GM12878 (cell line): Measurements from ENCODE around the gene ADAM10.

Source experiments
- CHD2 ChIP-seq: IDR thresholded peaks from 2 replicates; pipeline ENCODE4 v1.6.1; 2011; ENCODE audit warnings: low read depth, low read length, improper control_type of control experiment, borderline replicate concordance
- EP300 ChIP-seq, 2 experiments: fragments of 150-350 bp in 1 of 2; IDR thresholded peaks; 2 replicates each; pipeline ENCODE4 v1.6.1; 2011 to 2012; ENCODE audit warnings: low read depth in 2 of 2, low read length in 2 of 2, borderline replicate concordance in 1 of 2, improper control_type of control experiment in 1 of 2, inconsistent platforms in 1 of 2; ENCODE audit not compliant: control insufficient read depth in 1 of 2
- ESRRA ChIP-seq: IDR thresholded peaks from 2 replicates; pipeline ENCODE4 v1.6.1; 2012; ENCODE audit warnings: mild to moderate bottlenecking, low read length, improper control_type of control experiment
- EZH2 ChIP-seq: IDR thresholded peaks from 2 replicates; pipeline ENCODE4 v1.6.1; 2012; ENCODE audit warnings: low read depth, mild to moderate bottlenecking, control low read depth, inconsistent platforms, low read length, borderline replicate concordance; ENCODE audit not compliant: control insufficient read depth
- JUND ChIP-seq: IDR thresholded peaks from 2 replicates; pipeline ENCODE4 v1.6.1; 2012; ENCODE audit warnings: low read depth, mild to moderate bottlenecking, low read length, improper control_type of control experiment, moderate library complexity
- POLR2A ChIP-seq: IDR thresholded peaks from 2 replicates; pipeline ENCODE4 v1.6.1; 2011; ENCODE audit warnings: low read depth, mild to moderate bottlenecking, low read length
- RAD51 ChIP-seq: fragments of 450-650 bp; IDR thresholded peaks from 2 replicates; pipeline ENCODE4 v1.6.1; 2016; ENCODE audit warnings: moderate library complexity, mild to moderate bottlenecking, inconsistent platforms
- SPI1 ChIP-seq: IDR thresholded peaks from 2 replicates; pipeline ENCODE4 v1.6.1; 2011; ENCODE audit warnings: low read depth, mild to moderate bottlenecking, low read length, moderate library complexity, borderline replicate concordance; ENCODE audit not compliant: insufficient read depth
- SREBF2 ChIP-seq: IDR thresholded peaks from 2 replicates; pipeline ENCODE4 v1.6.1; 2012; ENCODE audit warnings: mild to moderate bottlenecking, low read length
- TCF12 ChIP-seq: IDR thresholded peaks from 2 replicates; pipeline ENCODE4 v1.6.1; 2011; ENCODE audit warnings: low read depth, mild to moderate bottlenecking, low read length
- YY1 ChIP-seq: IDR thresholded peaks from 2 replicates; pipeline ENCODE4 v1.6.1; 2011; ENCODE audit warnings: low read depth, mild to moderate bottlenecking, low read length
- TF ChIP-seq, protein P1 (sequence below), 3 experiments: IDR thresholded peaks in 2 of 3; conservative IDR thresholded peaks in 1 of 3; 2 replicates each; pipeline ENCODE4 v1.5.1; 2011; ENCODE audit warnings: low read depth in 3 of 3, low read length in 3 of 3, mild to moderate bottlenecking in 3 of 3, control low read depth in 2 of 3, moderate library complexity in 2 of 3, inconsistent platforms in 1 of 3, mixed read lengths in 1 of 3; ENCODE audit not compliant: control insufficient read depth in 2 of 3, insufficient read depth in 1 of 3; ENCODE audit errors: extremely low read depth in 1 of 3

GRCh38 chr15:58582160-58582559 is 167.3 kb downstream of the ADAM10 start:
- TF ChIP-seq EZH2 (no peak), EP300 (IDR thresholded peaks at IDR 0.05; ENCODE audit: borderline replicate concordance in 1 of 2, control insufficient read depth in 1 of 2, low read depth in 2 of 2, low read length in 2 of 2) (no peak), SREBF2 (no peak), JUND (no peak), RAD51 (no peak), SPI1 (no peak), YY1 (no peak), TCF12 (no peak), CHD2 (no peak), POLR2A (no peak), ESRRA (no peak)
- TF ChIP-seq, protein P1, sequence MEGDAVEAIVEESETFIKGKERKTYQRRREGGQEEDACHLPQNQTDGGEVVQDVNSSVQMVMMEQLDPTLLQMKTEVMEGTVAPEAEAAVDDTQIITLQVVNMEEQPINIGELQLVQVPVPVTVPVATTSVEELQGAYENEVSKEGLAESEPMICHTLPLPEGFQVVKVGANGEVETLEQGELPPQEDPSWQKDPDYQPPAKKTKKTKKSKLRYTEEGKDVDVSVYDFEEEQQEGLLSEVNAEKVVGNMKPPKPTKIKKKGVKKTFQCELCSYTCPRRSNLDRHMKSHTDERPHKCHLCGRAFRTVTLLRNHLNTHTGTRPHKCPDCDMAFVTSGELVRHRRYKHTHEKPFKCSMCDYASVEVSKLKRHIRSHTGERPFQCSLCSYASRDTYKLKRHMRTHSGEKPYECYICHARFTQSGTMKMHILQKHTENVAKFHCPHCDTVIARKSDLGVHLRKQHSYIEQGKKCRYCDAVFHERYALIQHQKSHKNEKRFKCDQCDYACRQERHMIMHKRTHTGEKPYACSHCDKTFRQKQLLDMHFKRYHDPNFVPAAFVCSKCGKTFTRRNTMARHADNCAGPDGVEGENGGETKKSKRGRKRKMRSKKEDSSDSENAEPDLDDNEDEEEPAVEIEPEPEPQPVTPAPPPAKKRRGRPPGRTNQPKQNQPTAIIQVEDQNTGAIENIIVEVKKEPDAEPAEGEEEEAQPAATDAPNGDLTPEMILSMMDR (IDR thresholded peaks at IDR 0.05 in 2 of 3, conservative IDR thresholded peaks at IDR 0.05 in 1 of 3; ENCODE audit: control insufficient read depth in 2 of 3, extremely low read depth in 1 of 3, insufficient read depth in 1 of 3, low read depth in 3 of 3, low read length in 3 of 3): no peak
